ENCODE data around the gene OGFOD3.

DNA sequence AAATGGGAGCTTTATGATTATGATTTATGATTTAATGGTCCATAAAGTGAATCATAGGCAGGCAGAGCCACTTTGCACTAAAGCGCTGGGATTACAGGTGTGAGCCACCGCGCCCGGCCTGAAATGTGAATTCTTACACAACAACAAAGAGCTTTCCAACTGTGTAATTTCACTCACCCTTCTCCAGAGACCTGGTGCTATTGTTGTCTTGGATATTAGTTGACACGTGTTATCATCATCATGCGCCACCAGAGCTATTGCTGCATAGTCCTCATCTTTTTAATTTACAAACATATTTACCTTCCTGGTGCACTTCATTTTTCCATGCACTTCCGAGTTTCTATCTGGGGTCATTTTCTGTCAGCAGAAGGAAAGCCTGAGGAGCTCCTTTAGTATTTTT, 51.6 kb downstream of the OGFOD3 start:
- no peak for TF ChIP-seq POLR2A (IDR thresholded peaks at IDR 0.05)
- TF ChIP-seq, protein P1, sequence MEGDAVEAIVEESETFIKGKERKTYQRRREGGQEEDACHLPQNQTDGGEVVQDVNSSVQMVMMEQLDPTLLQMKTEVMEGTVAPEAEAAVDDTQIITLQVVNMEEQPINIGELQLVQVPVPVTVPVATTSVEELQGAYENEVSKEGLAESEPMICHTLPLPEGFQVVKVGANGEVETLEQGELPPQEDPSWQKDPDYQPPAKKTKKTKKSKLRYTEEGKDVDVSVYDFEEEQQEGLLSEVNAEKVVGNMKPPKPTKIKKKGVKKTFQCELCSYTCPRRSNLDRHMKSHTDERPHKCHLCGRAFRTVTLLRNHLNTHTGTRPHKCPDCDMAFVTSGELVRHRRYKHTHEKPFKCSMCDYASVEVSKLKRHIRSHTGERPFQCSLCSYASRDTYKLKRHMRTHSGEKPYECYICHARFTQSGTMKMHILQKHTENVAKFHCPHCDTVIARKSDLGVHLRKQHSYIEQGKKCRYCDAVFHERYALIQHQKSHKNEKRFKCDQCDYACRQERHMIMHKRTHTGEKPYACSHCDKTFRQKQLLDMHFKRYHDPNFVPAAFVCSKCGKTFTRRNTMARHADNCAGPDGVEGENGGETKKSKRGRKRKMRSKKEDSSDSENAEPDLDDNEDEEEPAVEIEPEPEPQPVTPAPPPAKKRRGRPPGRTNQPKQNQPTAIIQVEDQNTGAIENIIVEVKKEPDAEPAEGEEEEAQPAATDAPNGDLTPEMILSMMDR (IDR thresholded peaks at IDR 0.05 in 4 of 5, conservative IDR thresholded peaks at IDR 0.05 in 1 of 5): no peak

All from gastrocnemius medialis (tissue), 4 donors.